ENCODE measurements around the gene GTF2A2. TPM values are rescaled to one million over a fixed set of nuclear protein-coding genes. Genes with fewer than 3 reads are reported as not detected.

The GTF2A2 gene
- total RNA-seq, 2 donors from 2014 or later, result 118 to 132 TPM

DNA sequence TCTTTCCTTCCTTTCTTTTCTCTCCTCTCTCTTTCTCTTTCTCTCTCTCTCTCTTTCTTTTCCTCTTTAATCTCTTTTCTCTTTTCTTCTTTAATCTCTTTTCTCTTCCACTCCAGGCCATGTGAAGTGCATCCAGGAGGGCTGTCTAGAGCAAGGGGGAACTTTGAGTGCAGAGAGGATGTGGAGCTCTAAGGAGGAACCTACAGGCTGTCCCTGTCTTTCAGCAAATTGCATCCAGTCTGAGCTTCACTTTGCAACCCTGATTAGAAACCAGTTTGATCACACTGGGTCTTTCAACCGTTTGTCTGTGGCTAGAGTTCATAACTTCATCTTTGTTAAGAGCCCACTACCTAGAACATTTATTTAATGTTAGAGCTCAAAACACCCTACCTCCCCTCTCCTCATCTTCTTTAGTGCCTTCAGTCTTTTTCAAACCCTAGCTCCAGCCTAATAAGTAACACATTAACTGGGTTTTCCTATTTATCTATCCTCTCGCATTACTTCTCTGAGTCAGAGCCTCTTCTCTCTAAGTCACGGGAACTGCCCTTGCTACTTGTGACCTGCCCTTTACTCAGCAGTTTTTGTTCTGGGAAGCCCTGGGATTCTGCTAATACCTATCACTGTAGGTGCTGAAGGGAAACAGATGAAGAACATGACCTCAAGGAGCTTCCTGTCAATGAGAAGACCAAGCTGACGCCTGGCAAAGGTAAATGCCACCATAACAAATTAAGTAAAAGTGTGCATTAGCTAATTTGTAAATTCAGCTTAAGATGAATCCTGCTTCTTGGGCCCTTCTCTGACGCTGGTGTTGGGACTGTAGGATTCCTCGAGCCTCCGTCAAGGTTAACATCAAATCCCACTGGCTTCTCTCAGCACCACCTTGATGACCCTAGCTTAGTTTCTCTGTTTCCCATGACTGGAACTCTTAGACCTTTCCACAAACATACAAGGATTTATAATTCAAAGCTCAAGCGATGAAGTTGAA is 45.7 kb downstream of the GTF2A2 start, which contains the start of gene GCNT3:
GCNT3 (plus strand) TSS at position 508 of the 985 bp plus-strand sequence. CDS start 6,456 bp downstream, outside the sequence.
- peaks cover 3% of the 10 kb centered on the region in 2 donors for H3K9me3 Mint-ChIP-seq
- ATAC-seq (replicated peaks in 1 of 2) (no peak), DNase-seq (no peak)
- peaks cover 8% of the 10 kb centered on the region for H3K4me1 Mint-ChIP-seq (ENCODE audit: low read depth)
- peak within 1 kb of the TSS; percentile 35 for H3K27ac Mint-ChIP-seq
- H3K27me3 Mint-ChIP-seq (ENCODE audit: low read depth), result peaks cover 31% of the 10 kb centered on the region
- H3K4me3 Mint-ChIP-seq, result no peak within 1 kb of the TSS
- peaks cover 0 to 5% of the 10 kb centered on the region in 2 donors for H3K36me3 Mint-ChIP-seq (ENCODE audit: insufficient read depth in 2 of 2)

DNA sequence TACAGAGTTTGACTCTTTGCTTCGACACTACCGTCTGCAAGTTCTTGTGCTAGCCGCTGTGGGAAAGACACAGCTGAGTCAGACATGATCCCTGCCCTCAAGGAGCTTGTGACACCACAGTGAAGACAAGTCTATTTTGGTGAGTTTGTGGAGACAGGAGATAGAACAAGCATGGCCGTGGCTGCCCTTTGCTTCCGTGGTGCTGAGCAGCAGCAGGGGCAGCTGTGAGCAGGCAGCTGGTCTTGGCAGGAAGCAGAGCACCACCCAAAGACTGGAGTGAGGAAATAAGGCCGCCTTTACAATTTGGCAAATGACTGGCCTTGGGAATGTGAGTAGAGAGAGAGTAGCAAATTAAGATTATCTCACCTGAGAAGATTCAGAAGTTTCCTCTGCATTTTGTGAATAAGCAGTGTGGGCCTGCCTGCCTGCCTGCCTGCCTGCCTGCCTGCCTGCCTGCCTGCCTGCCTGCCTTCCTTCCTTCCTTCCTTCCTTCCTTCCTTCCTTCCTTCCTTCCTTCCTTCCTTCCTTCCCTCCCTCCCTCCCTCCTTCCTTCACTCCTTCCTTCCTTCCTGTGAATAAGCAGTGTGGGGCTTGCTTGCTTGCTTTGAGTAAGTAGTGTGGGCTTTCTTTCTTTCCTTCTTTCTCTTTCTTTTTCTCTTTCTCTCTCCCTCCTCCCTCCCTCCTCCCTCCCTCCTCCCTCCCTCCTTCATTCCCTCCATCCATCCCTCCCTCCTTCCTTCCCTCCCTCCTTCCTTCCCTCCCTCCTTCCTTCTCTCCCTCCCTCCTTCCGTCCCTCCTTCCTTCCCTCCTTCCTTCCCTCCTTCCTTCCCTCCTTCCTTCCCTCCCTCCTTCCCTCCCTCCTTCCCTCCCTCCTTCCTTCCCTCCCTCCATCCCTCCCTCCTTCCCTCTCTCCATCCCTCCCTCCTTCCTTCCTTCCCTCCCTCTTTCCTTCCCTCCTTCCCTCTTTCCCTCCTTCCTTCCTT is 47.3 kb downstream of the GTF2A2 start:
- peaks cover 4% of the 10 kb centered on the region for H3K4me1 Mint-ChIP-seq (ENCODE audit: low read depth)
- peaks cover 0 to 4% of the 10 kb centered on the region in 2 donors for H3K36me3 Mint-ChIP-seq (ENCODE audit: insufficient read depth in 2 of 2)
- no peak overlapping the region for H3K27ac Mint-ChIP-seq
- ATAC-seq (replicated peaks in 1 of 2), result no peak
- no peak overlapping the region for H3K4me3 Mint-ChIP-seq
- peaks cover 3% of the 10 kb centered on the region in 2 donors for H3K9me3 Mint-ChIP-seq
- H3K27me3 Mint-ChIP-seq (ENCODE audit: low read depth), result peaks cover 28% of the 10 kb centered on the region
- DNase-seq, result no peak

GRCh38 chr15:59605994-59606393 is 51.3 kb downstream of the GTF2A2 start:
- no peaks in the 10 kb centered on the region for H3K4me1 Mint-ChIP-seq (ENCODE audit: low read depth)
- peaks cover 6 to 10% of the 10 kb centered on the region in 2 donors for H3K36me3 Mint-ChIP-seq (ENCODE audit: insufficient read depth in 2 of 2)
- DNase-seq (no peak), ATAC-seq (replicated peaks in 1 of 2) (no peak)
- H3K9me3 Mint-ChIP-seq, result peaks cover 5 to 8% of the 10 kb centered on the region in 2 donors
- no peak overlapping the region for H3K4me3 Mint-ChIP-seq
- peaks cover 21% of the 10 kb centered on the region for H3K27me3 Mint-ChIP-seq (ENCODE audit: low read depth)
- no peak overlapping the region for H3K27ac Mint-ChIP-seq

- Mint-ChIP-seq H3K27ac (no peak overlapping the region), H3K4me3 (no peak overlapping the region), H3K27me3 (ENCODE audit: low read depth) (peaks cover 27% of the 10 kb centered on the region), H3K4me1 (ENCODE audit: low read depth) (no peaks in the 10 kb centered on the region), H3K9me3 (peaks cover 2 to 4% of the 10 kb centered on the region in 2 donors), H3K36me3 (ENCODE audit: insufficient read depth in 2 of 2) (peaks cover 2 to 4% of the 10 kb centered on the region in 2 donors)
- ATAC-seq (replicated peaks in 1 of 2) (no peak), DNase-seq (no peak)
Observed at GRCh38 chr15:59598461-59598860, 58.9 kb downstream of the GTF2A2 start.

GRCh38 chr15:59596640-59597039 is 60.7 kb downstream of the GTF2A2 start:
- Mint-ChIP-seq H3K9me3 (peaks cover 0 to 3% of the 10 kb centered on the region in 2 donors), H3K4me3 (no peak overlapping the region), H3K27me3 (ENCODE audit: low read depth) (peaks cover 21% of the 10 kb centered on the region), H3K36me3 (ENCODE audit: insufficient read depth in 2 of 2) (no peaks in the 10 kb centered on the region), H3K4me1 (ENCODE audit: low read depth) (peaks cover 1% of the 10 kb centered on the region), H3K27ac (no peak overlapping the region)
- ATAC-seq (replicated peaks in 1 of 2), result no peak
- DNase-seq, result no peak

DNA sequence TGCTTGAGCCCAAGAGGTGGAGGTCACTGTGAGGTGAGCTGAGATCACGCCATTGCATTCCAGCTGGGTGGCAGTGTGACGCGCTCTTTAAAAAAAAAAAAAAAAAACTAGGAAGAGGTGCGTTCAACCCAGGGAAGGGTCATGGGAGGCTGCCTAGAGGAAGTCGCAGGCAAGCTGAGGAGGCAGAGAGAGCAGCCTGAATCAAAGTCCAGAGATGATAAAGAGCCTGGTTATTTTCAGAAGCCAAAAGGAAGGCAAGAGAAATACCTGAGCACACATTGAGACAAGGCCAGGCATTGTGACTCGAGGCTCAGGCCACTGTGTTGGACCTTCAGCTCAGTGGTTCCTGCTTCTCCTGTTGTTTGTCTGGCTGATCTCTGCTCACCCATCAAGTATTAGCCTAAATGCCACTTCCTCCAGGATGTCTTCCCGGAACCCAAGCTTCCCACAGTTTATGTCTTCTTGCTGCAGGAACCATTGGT is 61.8 kb downstream of the GTF2A2 start:
- Mint-ChIP-seq H3K9me3 (peaks cover 0 to 3% of the 10 kb centered on the region in 2 donors), H3K4me3 (no peak overlapping the region), H3K27ac (no peak overlapping the region), H3K4me1 (ENCODE audit: low read depth) (peaks cover 12% of the 10 kb centered on the region), H3K27me3 (ENCODE audit: low read depth) (peaks cover 21% of the 10 kb centered on the region), H3K36me3 (ENCODE audit: insufficient read depth in 2 of 2) (no peaks in the 10 kb centered on the region)
- DNase-seq, result no peak
- ATAC-seq (replicated peaks in 1 of 2), result no peak

DNA sequence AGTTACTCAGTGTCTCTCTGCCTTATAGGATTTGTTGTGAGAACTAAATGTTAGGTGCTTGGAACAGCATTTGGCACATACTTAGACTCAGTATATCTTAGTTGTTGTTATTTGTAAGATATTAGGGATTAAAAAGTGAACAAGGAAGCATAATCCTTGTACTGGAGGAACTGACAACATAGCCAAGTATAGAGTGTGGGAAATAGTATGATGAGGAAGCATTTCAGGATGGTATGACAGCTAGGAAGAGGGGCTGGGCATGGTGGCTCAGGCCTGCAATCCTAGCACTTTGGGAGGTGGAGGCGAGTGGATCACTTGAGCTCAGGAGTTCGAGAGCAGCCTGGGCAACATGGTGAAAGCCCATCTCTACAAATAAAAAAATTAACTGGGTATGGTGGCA is 62.3 kb downstream of the GTF2A2 start:
- H3K4me1 Mint-ChIP-seq (ENCODE audit: low read depth), result peaks cover 17% of the 10 kb centered on the region
- peaks cover 0 to 1% of the 10 kb centered on the region in 2 donors for H3K9me3 Mint-ChIP-seq
- no peak for DNase-seq
- peaks cover 0 to 1% of the 10 kb centered on the region in 2 donors for H3K36me3 Mint-ChIP-seq (ENCODE audit: insufficient read depth in 2 of 2)
- no peak overlapping the region for H3K27ac Mint-ChIP-seq
- no peak for ATAC-seq (replicated peaks in 1 of 2)
- peaks cover 17% of the 10 kb centered on the region for H3K27me3 Mint-ChIP-seq (ENCODE audit: low read depth)
- H3K4me3 Mint-ChIP-seq, result no peak overlapping the region

- DNase-seq (no peak), ATAC-seq (replicated peaks in 1 of 2) (no peak)
- no peaks in the 10 kb centered on the region for H3K9me3 Mint-ChIP-seq
- H3K27ac Mint-ChIP-seq, result no peak overlapping the region
- H3K36me3 Mint-ChIP-seq (ENCODE audit: insufficient read depth in 2 of 2), result peaks cover 0 to 1% of the 10 kb centered on the region in 2 donors
- peaks cover 21% of the 10 kb centered on the region for H3K4me1 Mint-ChIP-seq (ENCODE audit: low read depth)
- no peak overlapping the region for H3K4me3 Mint-ChIP-seq
- H3K27me3 Mint-ChIP-seq (ENCODE audit: low read depth), result peaks cover 13% of the 10 kb centered on the region
Observed at GRCh38 chr15:59594493-59594942, 62.8 kb downstream of the GTF2A2 start.

GRCh38 chr15:59591356-59591755 is 66.0 kb downstream of the GTF2A2 start:
- DNase-seq, result no peak
- no peaks in the 10 kb centered on the region for H3K27me3 Mint-ChIP-seq (ENCODE audit: low read depth)
- peaks cover 0 to 1% of the 10 kb centered on the region in 2 donors for H3K36me3 Mint-ChIP-seq (ENCODE audit: insufficient read depth in 2 of 2)
- no peak overlapping the region for H3K27ac Mint-ChIP-seq
- ATAC-seq (replicated peaks in 1 of 2), result no peak
- H3K4me3 Mint-ChIP-seq, result peak overlapping the region in 1 of 2 donors; percentile 4
- H3K4me1 Mint-ChIP-seq (ENCODE audit: low read depth), result peaks cover 36% of the 10 kb centered on the region
- H3K9me3 Mint-ChIP-seq, result no peaks in the 10 kb centered on the region

DNA sequence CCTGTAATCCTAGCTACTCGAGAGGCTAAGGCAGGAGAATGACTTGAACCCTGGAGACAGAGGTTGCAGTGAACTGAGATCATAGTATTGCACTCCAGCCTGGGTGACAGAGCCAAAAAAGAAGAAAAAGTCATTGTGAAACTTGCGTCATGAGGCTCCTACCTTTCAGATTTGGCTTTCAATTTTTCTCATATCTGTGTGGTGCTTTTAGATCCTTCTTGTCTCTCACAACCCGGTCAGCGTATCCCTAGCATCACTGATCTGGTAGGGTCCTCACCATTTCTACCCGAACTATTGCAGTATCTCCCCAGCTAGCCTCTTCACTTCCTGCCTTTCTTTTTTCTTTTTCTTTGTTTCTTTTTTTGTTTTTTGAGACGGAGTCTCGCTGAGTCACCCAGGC is 67.3 kb downstream of the GTF2A2 start:
- Mint-ChIP-seq H3K9me3 (no peaks in the 10 kb centered on the region), H3K27ac (no peak overlapping the region), H3K4me1 (ENCODE audit: low read depth) (peaks cover 36% of the 10 kb centered on the region), H3K27me3 (ENCODE audit: low read depth) (no peaks in the 10 kb centered on the region), H3K4me3 (peak overlapping the region; percentile 42 to 70), H3K36me3 (ENCODE audit: insufficient read depth in 2 of 2) (peaks cover 0 to 1% of the 10 kb centered on the region in 2 donors)
- peak; percentile 94 to 95 for ATAC-seq (replicated peaks in 1 of 2)
- DNase-seq, result peak; percentile 24 to 27

All from activated T-cell treated with anti-CD3 and anti-CD28 coated beads, Interleukin-2, amount 50 U/mL, for 72 hours (primary cell).